Stimulated activated CD4-positive, alpha-beta T cell treated with anti-CD3 and anti-CD28 coated beads, Interleukin-1b, Interleukin-23, amount 100 ng/mL, for 1 hour (primary cell): ENCODE results near the gene CLEC16A.

Experiments
- DNase-seq, 2 donors: peaks; one replicate each; pipeline ENCODE4 v3.0.0-alpha.2; 2020; ENCODE audit warnings: low read depth in 2 of 2

CLEC16A gene

GRCh38 chr16:11082860-11083388 lies 138.6 kb downstream of the CLEC16A start:
- DNase-seq = no peak

GRCh38 chr16:11084484-11084875 lies 140.1 kb downstream of the CLEC16A start:
- DNase-seq = no peak

DNA sequence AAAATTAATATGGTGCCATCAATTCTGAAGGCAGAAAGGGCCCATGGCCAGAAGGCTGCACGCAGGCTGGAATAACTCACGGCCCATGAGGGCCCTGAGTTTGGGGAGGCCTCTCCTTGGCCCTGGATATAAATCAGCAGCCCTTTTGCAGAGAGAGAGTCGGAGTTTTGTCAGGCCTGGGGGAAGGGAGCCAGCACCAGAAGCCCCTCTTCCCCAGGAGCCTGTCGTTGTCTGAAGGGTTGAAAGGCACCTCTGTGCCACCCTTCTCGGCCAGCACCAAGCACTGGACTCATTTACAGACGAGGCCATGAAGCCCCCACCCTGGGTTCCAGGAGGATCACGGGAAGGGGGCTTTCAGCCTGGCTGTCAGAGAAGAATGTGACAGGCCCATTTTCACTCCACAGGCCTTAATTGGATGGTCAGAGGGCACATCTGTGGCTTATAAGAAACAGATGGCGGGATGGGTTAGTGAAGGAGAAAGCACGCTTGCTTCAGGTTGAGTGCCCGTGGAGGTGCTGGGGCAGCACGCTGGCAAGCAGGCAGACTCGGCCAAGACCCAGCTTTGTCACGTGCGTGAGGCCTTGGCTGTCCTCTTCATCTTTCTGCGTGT lies 140.6 kb downstream of the CLEC16A start:
- DNase-seq = no peak

DNA sequence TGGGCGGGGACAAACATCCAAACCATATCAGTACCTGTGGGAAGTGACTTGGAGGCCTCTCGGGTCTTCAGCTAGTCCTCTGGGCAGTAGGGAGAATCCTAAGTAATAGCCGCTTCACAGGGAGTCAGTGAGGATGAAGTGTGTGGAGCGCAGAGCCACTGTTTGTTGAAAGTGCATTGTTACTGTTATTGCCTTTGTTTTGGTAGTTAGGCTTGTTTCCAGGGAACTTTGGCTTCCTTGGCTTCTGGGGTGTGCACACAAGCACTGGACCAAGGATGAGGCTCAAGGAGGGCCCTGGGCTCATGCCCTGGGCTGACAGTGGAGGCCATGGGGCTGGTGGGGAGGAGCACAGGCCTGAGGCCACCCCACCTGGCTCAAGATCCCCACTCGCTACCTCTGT lies 141.6 kb downstream of the CLEC16A start:
- no peak for DNase-seq

GRCh38 chr16:11087691-11088073 lies 143.3 kb downstream of the CLEC16A start:
- no peak for DNase-seq

- no peak for DNase-seq
Measured at GRCh38 chr16:11088074-11088730, 143.8 kb downstream of the CLEC16A start.

DNA sequence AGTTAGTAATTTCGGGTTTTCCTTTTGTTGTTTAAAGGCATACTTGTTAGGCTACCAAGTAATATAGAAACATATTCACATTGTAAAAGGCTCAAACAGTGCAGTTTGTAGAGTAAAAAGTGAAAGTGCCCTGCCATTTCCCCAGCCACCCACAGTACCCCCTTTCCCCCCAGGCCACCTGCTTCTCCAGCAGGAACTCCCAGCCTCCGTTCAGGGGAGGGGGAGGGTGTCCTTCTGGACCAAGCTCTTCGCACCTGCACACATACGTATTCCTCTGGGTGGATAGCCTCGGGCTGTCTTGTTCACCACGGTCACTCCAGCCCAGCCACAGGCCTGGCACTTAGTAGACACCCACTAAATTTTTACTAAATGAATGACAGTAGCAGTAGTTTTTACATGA lies 144.5 kb downstream of the CLEC16A start:
- no peak for DNase-seq

DNA sequence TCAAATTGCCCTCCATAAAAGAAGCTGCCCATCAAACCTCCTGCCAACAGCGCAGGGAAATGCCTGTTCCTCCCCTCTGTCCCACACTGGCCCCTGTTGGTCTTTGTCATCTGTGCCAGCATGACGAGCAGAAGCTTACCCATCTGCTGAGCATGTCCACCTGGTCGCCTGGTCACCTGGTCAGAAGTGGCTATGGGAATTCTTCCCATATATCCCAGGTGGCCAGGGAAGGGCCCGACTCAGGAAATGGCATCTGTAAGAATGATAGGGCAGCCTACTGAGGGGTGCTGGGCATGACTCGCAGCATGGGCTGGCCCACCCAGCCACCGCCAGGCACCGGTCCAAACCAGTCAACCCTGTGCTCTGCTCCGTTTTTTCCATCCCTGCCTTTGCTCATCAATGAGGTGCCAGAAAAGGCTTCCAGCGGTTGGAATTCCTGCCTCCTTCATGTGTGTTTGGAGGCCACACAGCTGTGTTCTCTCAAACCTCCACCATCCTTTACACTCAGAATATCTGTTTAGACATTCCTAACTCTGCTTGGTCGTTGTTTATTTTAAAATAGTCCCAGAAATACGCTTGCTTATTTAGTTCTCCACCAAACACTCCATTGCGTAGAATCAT lies 145.2 kb downstream of the CLEC16A start:
- no peak for DNase-seq

GRCh38 chr16:11090232-11090631 lies 145.9 kb downstream of the CLEC16A start:
- DNase-seq = no peak

- no peak for DNase-seq
Measured at GRCh38 chr16:11091021-11091785, 146.8 kb downstream of the CLEC16A start.

DNA sequence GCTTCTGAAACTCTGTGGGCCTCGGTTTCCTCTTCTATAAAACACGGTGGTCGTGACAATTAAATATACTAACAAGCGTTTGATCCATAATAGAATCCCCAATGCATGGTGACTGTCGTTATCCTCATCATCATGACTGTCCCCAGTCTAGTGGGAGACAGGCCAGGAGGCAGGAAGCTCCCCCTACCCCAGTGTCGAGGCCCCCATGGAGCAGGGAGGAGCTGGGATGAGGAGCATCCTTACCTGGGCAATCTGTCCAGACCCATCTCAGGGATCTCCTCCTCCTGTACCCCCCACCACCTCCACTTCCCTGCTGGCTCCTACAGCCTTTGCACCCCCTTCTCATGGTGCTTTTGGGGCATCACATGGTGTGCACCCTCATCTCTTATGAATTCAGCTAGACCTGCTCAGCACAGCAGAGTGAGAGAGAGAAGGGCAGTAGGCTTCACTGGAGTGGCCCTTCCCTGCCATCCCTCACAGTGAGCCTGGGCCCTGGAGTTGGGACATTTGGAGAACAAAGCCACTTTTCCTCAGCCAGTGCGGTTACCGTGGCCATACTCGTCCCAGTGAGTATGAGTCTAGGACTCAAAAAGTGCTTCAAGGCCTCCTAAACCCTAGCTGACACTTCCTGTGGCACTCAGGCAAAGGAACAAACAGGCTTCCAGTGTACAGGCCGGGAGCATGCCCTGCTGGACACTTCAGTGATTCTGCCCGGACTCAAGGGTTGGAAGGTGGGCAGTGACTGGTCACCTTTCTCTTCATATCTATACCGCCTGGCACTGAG lies 148.6 kb downstream of the CLEC16A start:
- no peak for DNase-seq

DNA sequence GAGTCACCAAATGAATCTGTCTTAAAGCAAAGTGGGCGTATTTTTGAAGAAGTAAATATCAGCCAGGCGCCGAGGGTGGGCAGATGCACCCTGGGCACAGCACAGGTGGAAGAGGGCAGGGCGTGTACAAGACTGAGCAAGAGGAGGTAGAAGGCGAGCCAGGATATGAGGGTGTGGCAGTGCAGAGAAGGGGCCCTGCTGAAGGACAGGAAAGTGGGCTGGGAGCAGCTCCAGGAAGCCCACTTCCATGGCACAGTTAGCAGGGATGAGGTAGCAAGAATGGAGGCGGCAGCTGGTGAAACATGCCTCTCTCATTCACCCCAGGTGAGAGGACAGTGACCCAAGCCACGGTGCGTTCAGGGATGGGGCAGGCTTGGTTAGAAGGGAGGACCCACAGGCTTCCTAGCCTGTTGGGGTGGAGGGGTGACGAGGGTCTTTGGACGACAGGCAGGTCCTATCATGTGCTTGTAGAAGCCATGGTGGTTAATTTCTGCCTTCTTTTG lies 149.3 kb downstream of the CLEC16A start:
- DNase-seq = no peak

DNA sequence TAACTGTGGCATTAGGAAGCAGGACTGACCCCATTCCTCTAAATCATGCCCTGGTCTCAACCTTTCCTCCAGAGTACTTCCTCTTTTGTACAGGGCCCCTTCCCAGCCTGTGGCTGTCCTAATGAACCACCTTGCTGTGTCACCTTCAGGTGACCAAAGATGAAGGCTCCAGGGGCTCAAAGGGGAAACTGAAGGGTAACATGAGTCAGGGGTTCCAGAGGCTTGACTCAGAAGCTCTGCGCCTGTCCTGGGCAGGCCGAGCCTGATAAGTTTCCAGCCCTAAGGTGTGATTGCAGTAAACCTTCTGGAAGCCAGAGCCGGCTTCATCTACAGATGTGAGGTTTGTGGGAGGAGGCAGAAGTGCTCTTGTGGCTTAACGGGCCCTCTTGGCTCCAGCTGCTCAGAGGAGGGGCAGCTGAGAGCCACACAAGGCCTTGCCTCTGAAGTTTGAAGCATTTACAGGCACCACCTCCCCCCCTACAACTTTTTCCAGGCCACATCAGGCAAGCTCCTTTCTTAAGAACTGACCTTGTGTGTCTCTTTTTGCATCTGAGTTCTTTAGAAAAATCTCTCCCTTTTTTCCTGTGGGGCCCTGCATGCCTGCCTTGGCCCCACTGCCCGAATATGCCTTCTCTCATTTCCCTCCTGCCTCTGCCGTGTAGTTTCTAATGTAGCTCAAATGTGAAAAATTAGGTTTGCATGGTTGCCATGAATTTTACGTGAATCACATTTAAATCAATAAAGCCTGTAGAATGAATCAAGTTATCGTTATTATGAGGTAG lies 149.9 kb downstream of the CLEC16A start:
- DNase-seq = no peak

- DNase-seq = no peak
Measured at GRCh38 chr16:11094857-11095565, 150.6 kb downstream of the CLEC16A start.

DNA sequence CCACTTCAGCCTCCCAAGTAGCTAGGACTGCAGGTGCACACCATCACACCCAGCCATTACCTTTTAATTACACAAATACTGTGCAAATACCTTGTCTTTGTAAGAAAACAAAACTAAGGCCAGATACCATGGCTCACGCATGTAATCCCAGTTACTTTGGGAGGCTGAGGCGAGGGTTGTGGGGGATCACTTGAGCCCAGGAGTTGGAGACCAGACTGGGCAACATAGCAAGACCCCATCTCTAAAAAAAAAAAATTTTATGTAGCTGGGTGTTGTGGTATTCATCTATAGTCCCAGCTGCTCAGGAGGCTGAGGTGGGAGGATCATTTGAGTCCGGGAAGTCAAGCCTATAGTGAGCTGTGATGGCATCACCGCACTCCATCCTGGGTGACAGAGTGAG lies 151.6 kb downstream of the CLEC16A start:
- DNase-seq = no peak

GRCh38 chr16:11097094-11097786 lies 152.9 kb downstream of the CLEC16A start:
- DNase-seq = no peak

GRCh38 chr16:11097787-11098167 lies 153.4 kb downstream of the CLEC16A start:
- DNase-seq = no peak

DNA sequence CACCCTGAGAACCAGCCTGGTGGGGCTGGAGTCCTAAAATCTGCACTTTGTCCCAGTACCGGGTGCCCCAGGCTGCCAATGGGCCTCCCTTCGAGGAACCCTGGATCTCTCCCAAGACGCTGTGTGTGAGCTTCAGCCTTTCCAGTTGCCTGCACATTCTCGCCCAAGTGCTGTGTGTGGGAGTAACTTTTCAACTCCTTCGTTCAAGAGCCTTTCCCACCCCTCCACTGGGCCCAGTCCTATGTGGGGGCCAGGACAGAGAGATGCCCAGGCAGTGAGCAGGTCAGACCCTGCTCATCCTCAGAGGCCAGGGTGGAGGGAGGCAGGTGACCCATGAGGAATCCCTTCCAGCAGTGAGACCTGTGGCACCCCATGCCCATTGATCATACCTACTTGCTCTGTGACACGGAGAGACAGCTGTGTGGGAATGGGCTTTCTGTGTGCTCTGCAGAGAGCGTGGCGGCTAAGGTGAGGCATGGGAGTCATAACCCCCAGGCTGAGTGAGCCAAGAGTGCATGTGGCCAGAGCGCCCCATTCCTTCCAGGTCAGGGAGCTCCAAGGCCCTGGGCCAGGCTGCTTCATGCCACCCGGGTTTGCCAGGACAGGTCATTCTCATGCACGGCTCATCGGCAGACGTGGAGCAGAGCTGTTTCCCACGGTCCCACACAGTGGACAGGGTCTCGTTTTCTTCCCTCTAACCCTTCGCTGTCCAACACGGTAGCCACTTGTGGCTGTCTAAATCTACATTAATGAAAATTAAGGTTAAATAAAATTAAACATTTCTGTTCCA lies 154.4 kb downstream of the CLEC16A start:
- DNase-seq = no peak
